ENCODE measurements around the gene TMEM35B.

TMEM35B gene

GRCh38 chr1:35030756-35031446 lies 45.8 kb upstream of the TMEM35B start (continued):
- TF ChIP-seq, protein P1, sequence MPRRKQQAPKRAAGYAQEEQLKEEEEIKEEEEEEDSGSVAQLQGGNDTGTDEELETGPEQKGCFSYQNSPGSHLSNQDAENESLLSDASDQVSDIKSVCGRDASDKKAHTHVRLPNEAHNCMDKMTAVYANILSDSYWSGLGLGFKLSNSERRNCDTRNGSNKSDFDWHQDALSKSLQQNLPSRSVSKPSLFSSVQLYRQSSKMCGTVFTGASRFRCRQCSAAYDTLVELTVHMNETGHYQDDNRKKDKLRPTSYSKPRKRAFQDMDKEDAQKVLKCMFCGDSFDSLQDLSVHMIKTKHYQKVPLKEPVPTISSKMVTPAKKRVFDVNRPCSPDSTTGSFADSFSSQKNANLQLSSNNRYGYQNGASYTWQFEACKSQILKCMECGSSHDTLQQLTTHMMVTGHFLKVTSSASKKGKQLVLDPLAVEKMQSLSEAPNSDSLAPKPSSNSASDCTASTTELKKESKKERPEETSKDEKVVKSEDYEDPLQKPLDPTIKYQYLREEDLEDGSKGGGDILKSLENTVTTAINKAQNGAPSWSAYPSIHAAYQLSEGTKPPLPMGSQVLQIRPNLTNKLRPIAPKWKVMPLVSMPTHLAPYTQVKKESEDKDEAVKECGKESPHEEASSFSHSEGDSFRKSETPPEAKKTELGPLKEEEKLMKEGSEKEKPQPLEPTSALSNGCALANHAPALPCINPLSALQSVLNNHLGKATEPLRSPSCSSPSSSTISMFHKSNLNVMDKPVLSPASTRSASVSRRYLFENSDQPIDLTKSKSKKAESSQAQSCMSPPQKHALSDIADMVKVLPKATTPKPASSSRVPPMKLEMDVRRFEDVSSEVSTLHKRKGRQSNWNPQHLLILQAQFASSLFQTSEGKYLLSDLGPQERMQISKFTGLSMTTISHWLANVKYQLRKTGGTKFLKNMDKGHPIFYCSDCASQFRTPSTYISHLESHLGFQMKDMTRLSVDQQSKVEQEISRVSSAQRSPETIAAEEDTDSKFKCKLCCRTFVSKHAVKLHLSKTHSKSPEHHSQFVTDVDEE (CRISPR knock-in tag; IDR thresholded peaks at IDR 0.05): no peak
- TF ChIP-seq ARNTL (CRISPR knock-in tag; IDR thresholded peaks at IDR 0.05; ENCODE audit: borderline replicate concordance, low read depth): no peak
- no peak for TF ChIP-seq CREB5 (CRISPR knock-in tag; IDR thresholded peaks at IDR 0.05; ENCODE audit: low read depth)
- TF ChIP-seq ZNF8 (CRISPR knock-in tag; IDR thresholded peaks at IDR 0.05): no peak
- no peak for TF ChIP-seq TCF4 (CRISPR knock-in tag; IDR thresholded peaks at IDR 0.05; ENCODE audit: borderline replicate concordance)

- ATAC-seq: no peak
- TF ChIP-seq TCF4 (CRISPR knock-in tag; IDR thresholded peaks at IDR 0.05; ENCODE audit: borderline replicate concordance): no peak
- TF ChIP-seq SNAI2 (CRISPR knock-in tag; IDR thresholded peaks at IDR 0.05): no peak
- TF ChIP-seq, protein P2, sequence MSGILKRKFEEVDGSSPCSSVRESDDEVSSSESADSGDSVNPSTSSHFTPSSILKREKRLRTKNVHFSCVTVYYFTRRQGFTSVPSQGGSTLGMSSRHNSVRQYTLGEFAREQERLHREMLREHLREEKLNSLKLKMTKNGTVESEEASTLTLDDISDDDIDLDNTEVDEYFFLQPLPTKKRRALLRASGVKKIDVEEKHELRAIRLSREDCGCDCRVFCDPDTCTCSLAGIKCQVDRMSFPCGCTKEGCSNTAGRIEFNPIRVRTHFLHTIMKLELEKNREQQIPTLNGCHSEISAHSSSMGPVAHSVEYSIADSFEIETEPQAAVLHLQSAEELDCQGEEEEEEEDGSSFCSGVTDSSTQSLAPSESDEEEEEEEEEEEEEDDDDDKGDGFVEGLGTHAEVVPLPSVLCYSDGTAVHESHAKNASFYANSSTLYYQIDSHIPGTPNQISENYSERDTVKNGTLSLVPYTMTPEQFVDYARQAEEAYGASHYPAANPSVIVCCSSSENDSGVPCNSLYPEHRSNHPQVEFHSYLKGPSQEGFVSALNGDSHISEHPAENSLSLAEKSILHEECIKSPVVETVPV (CRISPR knock-in tag; IDR thresholded peaks at IDR 0.05): no peak
- TF ChIP-seq CSDC2 (CRISPR knock-in tag; IDR thresholded peaks at IDR 0.05): no peak
- TF ChIP-seq PPARA (CRISPR knock-in tag; IDR thresholded peaks at IDR 0.05; ENCODE audit: borderline replicate concordance): no peak
- TF ChIP-seq BACH2 (CRISPR knock-in tag; IDR thresholded peaks at IDR 0.05; ENCODE audit: borderline replicate concordance): no peak
- TF ChIP-seq, protein P3, sequence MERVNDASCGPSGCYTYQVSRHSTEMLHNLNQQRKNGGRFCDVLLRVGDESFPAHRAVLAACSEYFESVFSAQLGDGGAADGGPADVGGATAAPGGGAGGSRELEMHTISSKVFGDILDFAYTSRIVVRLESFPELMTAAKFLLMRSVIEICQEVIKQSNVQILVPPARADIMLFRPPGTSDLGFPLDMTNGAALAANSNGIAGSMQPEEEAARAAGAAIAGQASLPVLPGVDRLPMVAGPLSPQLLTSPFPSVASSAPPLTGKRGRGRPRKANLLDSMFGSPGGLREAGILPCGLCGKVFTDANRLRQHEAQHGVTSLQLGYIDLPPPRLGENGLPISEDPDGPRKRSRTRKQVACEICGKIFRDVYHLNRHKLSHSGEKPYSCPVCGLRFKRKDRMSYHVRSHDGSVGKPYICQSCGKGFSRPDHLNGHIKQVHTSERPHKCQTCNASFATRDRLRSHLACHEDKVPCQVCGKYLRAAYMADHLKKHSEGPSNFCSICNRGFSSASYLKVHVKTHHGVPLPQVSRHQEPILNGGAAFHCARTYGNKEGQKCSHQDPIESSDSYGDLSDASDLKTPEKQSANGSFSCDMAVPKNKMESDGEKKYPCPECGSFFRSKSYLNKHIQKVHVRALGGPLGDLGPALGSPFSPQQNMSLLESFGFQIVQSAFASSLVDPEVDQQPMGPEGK (CRISPR knock-in tag; IDR thresholded peaks at IDR 0.05; ENCODE audit: borderline replicate concordance): no peak
- TF ChIP-seq RARB (CRISPR knock-in tag; IDR thresholded peaks at IDR 0.05): no peak
- TF ChIP-seq, protein P4, sequence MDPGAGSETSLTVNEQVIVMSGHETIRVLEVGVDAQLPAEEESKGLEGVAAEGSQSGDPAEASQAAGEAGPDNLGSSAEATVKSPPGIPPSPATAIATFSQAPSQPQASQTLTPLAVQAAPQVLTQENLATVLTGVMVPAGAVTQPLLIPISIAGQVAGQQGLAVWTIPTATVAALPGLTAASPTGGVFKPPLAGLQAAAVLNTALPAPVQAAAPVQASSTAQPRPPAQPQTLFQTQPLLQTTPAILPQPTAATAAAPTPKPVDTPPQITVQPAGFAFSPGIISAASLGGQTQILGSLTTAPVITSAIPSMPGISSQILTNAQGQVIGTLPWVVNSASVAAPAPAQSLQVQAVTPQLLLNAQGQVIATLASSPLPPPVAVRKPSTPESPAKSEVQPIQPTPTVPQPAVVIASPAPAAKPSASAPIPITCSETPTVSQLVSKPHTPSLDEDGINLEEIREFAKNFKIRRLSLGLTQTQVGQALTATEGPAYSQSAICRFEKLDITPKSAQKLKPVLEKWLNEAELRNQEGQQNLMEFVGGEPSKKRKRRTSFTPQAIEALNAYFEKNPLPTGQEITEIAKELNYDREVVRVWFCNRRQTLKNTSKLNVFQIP (CRISPR knock-in tag; IDR thresholded peaks at IDR 0.05; ENCODE audit: borderline replicate concordance, low read depth): no peak
- TF ChIP-seq ZNF8 (CRISPR knock-in tag; IDR thresholded peaks at IDR 0.05): no peak
- no peak for TF ChIP-seq ISL1 (CRISPR knock-in tag; IDR thresholded peaks at IDR 0.05)
- TF ChIP-seq, protein P1 (CRISPR knock-in tag; IDR thresholded peaks at IDR 0.05): no peak
- no peak for TF ChIP-seq CREB5 (CRISPR knock-in tag; IDR thresholded peaks at IDR 0.05; ENCODE audit: low read depth)
- TF ChIP-seq TOX (CRISPR knock-in tag; IDR thresholded peaks at IDR 0.05; ENCODE audit: borderline replicate concordance): no peak
These were observed 45.2 kb upstream of the TMEM35B start for GRCh38 chr1:35030338-35030737.

All from SK-N-SH treated with all-trans-retinoic acid at 6 μM for 48 hours (cell line).